Left colon (tissue), 2 donors: ENCODE results near the gene ZFAND3. TPM values are rescaled to one million over a fixed set of nuclear protein-coding genes. Genes with fewer than 3 reads are reported as not detected.
A peak's percentile ranks its signal among the peaks of the same experiment; 100 is the strongest.

Source experiments
- ATAC-seq: fragments of 200-7000 bp; cut with Tn5 transposase; one replicate; pipeline ENCODE4 v1.9.1; 2020; ENCODE audit warnings: mild to moderate bottlenecking, moderate library complexity
- DNase-seq, 2 donors: peaks; one replicate each; pipeline ENCODE4 v3.0.0-alpha.2; 2020
- intact Hi-C, 2 donors: fragments of 100-400 bp; cut with DNase I in 1 of 2; cut with micrococcal nuclease in 1 of 2; formaldehyde crosslinking; loops; one replicate each; pipeline versions ENCODE4 v1.11.2 to v1.14.0; 2022; cut with DNase I, micrococcal nuclease
- total RNA-seq, 2 donors: library from RNA; stranded (reverse); fragmentation: NEBNext Ultra II Directional; extraction: Animal tissue kit (Norgen Biotek cat#: 25700); gene quantifications; one replicate each; pipeline ENCODE4 v1.2.1, GENCODE V29; 2021
- donor health status: DM: no; HTN: no; CAD: no.
- donor health status: DM: yes; HTN: yes; CAD: no.

ZFAND3 gene
- total RNA-seq, 2 donors from 2014 or later = 66.4 to 77.0 TPM

DNA sequence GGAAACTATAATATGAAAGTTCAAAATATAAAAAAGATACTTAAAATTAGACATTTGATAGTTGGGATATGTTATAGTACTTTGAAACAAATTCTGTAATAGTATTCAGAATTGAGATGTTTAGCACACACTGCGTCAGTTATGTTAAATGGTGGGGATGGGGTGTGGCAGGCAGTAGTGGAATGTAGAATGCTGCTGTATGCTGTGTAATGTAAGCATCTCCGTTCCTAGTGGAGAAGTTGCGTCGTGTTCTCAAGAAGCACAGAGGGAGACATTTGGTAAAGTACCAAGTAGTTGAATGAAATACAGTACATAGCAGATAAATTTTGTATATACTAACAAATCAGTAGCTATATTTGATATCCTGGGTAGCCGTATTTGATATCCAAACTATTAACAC lies 192.4 kb downstream of the ZFAND3 start:
- ATAC-seq (no peak), DNase-seq (no peak)
- intact Hi-C loops = loop anchor here in 1 of 2 donors (5.0 kb wide), 1 partner anchor 220 kb away; no protein-coding TSS in a partner anchor

GRCh38 chr6:38012573-38012972 lies 193.0 kb downstream of the ZFAND3 start:
- peak; percentile 77 for ATAC-seq

DNA sequence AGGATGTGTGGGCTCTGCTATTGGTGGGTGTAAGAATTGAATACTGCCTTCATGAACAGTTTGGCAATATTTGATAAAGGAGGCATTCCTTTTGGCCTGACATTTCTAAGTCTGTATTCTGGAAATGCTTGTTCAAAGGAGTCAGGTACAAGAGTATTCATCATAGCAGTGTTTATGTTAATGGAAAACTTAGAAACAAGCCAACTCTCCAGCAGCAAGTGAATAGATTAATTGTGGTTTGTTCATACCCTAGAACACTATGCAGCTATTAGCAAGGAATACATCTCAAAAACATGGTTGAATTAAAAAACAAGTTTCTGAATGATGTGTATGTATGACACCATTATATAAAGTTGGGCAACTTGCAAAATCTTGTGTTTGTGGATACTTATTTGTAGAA lies 195.8 kb downstream of the ZFAND3 start:
- intact Hi-C loops = no loop called here
- DNase-seq = no peak
- no peak for ATAC-seq

More at GRCh38 chr6:38012573-38012972, 193.0 kb downstream of the ZFAND3 start:
- intact Hi-C loops = loop anchor here in 1 of 2 donors (5.0 kb wide), 1 partner anchor 220 kb away; no protein-coding TSS in a partner anchor
- peak in 1 of 2 donors; percentile 8 for DNase-seq

DNA sequence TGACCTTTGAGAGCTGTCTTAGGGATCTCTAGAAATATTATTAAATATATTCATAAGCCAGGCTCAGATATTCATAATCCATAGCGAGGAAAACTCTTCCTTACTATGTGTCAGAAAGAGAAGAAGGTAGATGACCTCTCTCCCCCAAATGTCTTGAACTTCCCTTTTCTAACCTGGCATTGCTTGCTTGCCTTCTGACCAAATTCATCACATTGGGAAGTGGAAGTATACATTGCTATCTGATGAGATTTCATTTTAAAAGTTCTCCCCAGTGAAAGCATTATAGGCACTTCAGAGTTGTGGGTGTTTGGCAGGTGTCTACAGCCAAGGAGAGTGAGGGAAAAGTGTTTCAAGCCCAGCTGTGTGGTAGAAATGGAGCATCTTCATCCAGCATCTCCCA lies 197.3 kb downstream of the ZFAND3 start:
- DNase-seq = no peak
- intact Hi-C loops = no loop called here
- ATAC-seq = no peak

- intact Hi-C loops = no loop called here
- ATAC-seq = peak; percentile 76
These were observed 199.2 kb downstream of the ZFAND3 start for GRCh38 chr6:38018755-38019165.

DNA sequence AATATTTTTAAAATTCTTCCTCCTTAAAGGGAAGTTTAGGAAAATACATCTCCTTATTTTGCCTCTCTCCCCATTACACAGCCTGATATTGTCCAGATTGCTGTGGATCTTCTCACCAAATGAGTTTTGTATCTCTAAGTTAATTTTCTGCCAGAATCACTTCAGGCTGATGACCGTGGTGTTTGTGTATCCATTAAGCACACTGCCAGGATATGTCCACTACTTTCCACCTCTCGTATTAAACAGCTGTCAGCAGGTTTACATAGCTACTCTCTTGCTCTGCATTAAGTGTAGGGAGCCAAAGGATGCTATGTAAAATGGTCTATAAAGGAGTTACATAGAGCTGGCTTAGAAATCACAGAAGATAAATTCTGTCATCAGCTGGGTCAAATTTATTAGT lies 201.1 kb downstream of the ZFAND3 start:
- no peak for DNase-seq
- intact Hi-C loops = no loop called here
- ATAC-seq = peak; percentile 29

More at GRCh38 chr6:38018755-38019165, 199.2 kb downstream of the ZFAND3 start:
- DNase-seq = peak in 1 of 2 donors; percentile 14

DNA sequence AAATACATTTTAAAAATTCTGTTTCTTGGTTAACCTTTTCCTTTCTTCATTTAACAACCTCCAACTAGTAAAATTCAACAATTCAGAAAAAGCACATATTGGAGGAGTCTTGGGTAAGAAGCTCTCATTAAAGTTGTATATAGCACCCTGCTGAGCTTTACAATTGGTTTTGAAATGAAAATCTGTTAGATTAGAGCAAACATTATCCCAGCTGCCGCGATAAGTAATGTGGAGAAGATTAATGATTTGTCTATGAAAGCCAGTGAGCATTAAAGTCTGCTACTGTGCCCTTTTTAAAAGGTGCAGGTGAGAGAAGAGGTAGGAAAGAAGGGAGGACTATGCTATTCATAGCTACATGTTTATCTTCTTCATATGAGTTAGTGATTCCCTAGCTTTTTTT lies 201.5 kb downstream of the ZFAND3 start:
- no peak for ATAC-seq
- DNase-seq = no peak
- intact Hi-C loops = no loop called here

DNA sequence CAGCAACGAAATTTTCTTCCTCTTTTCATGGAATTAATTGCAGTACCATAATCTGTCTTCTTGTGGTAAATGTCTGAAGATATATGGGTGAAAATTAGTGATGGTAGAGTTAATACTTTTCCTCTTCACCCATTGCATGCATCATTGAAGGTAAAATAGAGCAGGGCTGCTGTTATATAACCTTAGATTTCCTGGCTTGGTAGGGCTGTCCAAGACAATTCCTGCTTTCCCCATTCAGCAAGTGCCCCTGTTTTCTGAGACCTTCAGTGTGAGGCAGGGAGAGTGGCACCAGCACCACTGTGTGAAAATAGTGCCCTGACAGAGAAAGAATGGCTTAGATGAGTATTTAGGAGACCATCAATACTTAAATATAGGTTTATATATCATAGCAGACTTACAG lies 202.0 kb downstream of the ZFAND3 start:
- DNase-seq (no peak), ATAC-seq (no peak)
- intact Hi-C loops = no loop called here

DNA sequence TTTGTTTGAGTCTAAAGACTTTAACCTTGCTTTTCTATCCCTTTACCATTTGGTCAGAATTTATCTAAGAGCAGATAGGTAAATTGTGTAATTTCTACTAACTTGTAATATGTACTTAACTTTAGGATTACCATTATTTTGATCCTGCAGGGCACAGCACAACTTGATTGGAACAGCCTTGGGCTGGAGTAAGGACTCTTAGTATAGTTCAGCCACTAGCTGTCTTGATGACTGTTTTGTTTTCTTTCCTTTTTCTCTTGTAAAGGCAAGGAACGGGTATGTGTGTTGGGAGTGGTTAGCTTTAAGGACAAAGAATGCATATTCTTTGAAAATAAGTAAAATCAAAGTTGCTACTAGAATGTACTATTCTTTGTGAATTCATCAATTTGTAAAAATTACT lies 203.2 kb downstream of the ZFAND3 start:
- DNase-seq (no peak), ATAC-seq (no peak)
- intact Hi-C loops = no loop called here

DNA sequence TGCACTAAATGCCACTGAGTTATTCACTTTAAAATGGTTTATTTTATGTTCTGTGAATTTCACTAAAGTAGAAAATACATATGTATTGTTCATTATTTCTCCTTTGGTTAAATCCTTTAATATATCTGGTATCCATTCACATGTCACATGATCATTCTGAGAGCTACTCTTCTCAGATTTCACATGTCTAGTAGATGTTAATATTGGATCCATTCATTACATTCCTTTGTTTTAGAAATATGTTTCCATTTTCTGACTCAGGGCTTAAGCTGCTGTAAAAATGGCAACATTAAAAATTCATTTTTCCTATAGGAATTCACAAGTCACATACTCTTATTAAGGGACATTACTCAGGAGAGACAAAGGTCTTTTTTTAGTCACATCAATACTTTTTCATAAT lies 205.4 kb downstream of the ZFAND3 start:
- no peak for DNase-seq
- intact Hi-C loops = no loop called here
- no peak for ATAC-seq

GRCh38 chr6:38025451-38025850 lies 205.9 kb downstream of the ZFAND3 start:
- DNase-seq = no peak
- intact Hi-C loops = no loop called here
- peak; percentile 3 for ATAC-seq

DNA sequence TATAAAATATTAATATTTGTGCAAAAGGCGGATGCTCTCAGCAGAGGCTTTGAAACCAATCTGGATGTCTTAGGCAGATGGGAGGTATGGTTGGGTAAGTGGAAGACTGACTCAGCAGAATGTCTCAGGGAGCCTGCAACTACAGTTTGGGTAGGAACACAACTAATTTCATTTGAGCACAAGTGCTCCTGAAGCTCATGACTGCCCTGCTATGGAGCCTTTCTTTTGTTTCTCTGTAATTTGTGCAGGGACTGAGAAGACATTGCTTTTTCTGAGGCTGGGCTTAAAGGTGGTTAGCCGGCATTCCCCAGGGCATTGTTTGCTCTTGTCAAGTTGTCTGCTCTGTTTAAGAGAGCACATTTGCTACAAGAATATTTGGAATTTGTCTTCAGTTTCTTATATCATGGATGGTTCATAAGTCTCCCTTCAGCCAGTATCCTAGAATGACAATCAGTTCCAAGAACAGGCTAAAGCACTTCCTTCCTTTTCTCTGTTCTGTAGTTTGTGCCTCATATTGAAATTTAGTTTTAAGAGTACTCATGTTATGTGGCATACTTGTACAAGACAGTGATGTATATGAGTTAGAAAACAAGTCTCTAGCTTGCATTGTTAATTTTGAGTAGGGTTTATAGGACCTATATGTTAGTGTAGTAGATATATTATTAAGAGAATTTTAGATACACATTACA lies 208.3 kb downstream of the ZFAND3 start:
- intact Hi-C loops = no loop called here
- no peak for DNase-seq
- ATAC-seq = no peak

- DNase-seq (no peak), ATAC-seq (no peak)
- intact Hi-C loops = no loop called here
These were observed 210.9 kb downstream of the ZFAND3 start for GRCh38 chr6:38030380-38030779.

DNA sequence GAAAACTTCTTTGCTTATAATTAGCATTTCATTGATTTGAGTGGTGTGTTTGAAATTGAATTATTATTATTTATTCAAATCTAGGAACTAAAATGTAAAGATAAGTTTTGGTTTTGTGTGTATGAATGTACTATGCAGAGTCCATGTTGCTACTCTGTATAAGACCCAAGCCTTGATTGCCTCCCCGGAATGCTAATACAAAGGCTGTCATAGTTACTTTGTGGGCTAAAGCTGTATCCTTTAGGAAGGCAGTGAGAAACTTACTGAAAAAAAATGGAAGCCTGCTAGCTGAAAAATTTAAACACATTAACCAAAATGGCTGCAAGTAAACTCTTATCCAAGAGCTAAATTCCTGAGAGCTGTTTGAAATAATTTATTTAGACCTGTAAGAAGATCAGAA lies 213.3 kb downstream of the ZFAND3 start:
- intact Hi-C loops = no loop called here
- DNase-seq (no peak), ATAC-seq (no peak)

DNA sequence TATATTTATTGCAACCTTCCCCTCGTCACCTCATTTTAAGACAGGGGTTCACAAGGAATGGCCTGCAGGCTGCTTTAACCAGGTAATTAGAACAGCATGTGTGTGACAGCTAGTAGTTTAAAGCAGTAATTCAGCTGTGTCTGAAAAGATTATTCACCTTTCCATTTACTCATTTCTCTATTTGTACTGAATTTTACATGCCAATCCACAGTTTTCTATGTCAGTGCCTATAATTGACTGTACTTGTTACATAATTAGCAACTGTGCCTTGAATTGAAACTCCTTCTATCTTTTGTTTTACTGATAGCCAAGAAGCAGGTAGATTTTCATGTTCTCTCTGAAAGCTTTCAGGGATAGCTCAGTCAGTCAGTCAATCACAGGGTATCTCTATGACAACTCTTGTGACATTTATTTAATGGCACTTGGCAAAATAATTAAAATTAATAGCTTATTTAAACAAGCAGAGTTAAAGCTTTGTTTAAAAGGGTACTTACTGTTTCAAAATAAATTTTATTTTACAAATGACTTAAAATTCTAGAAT lies 214.0 kb downstream of the ZFAND3 start:
- DNase-seq = no peak
- no peak for ATAC-seq
- intact Hi-C loops = no loop called here

- ATAC-seq = peak; percentile 37
- intact Hi-C loops = no loop called here
- DNase-seq = no peak
These were observed 214.9 kb downstream of the ZFAND3 start for GRCh38 chr6:38034274-38034914.

DNA sequence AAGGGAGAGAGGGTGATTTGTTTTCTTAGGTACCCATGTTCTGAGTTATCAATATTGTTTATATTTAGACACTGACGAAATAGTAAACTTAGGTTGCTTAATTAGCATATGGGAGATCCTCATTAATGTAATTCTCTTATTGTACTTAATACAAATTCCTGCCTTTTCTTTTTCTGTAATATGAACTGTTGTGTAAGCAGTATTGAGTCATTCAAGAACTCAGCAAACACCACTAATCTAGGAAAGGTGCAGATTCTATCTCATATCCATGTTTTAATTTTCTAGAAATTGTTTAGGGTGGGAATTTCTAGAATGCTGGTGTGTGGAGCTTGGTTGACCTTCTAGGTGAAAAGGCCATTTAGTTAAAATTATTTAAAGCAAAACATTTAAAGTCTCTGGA lies 216.0 kb downstream of the ZFAND3 start:
- ATAC-seq = no peak
- DNase-seq = no peak
- intact Hi-C loops = no loop called here

DNA sequence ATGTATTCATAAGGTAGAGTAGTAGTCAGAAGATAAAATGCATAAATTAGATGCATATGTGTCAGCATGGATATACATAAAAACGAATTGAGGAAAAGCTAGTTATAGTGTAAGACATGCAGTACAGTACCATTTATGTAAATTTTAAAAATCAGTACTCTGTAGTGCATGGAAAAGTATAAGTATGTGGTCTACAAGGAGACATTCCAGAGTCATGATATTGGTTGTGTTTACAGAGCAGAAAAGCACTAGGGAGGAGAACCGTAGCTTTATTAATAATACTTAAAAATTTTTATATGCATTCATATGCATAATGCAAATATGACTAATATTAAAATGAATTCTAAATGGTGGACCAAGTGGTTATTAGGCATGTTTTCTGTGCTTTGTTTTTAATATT lies 220.0 kb downstream of the ZFAND3 start:
- intact Hi-C loops = no loop called here
- no peak for DNase-seq
- ATAC-seq = no peak

DNA sequence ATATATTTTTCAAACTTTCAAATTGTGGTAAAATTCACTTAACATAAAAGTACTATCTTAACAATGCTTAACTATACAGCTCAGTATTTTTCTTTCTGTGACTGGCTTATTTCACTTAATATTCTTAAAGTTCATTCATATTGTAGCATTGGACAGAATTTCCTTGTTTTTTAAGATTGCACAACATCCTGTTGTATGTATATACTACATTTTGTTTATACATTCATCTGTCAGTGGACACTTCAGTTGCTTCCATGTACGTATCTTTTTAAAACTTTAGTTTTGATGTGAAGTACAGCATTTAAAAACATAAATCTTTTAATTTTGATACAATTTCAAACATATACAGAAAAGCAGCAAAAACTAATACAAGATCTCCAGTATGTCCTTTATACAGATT lies 220.7 kb downstream of the ZFAND3 start:
- ATAC-seq = no peak
- intact Hi-C loops = no loop called here

DNA sequence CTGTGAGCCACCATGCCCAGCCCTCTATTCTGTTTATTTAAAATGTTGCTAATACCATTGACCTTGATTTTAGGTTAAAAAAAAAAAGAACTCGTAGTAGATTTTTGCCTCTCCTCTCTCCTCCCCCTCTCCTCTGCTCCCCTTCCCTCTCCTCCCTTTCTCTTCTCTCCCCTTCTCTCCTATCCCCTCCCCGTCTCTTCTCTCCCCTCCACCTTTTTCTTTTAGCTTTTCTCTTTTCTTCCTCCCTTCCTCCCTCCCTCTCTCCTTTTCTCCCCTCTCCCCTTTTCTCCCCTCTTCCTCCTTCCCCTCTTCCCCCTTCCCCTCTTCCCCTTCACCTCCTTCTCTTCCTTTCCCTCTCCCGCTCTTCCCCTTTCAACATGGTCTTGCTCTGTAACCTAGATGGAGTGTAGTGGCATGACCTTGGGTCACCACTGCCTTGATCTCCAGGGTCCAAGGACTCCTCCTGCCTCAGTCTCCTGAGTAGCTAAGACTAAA lies 223.8 kb downstream of the ZFAND3 start:
- ATAC-seq (no peak), DNase-seq (no peak)
- intact Hi-C loops = no loop called here

More for the DNA sequence above, 220.7 kb downstream of the ZFAND3 start:
- DNase-seq = no peak
